ENCODE data around the gene SMG1.
"Not testable (repeated sequence)": the region's sequence is repeated elsewhere in the genome, so short reads cannot be mapped to it uniquely, and the experiment has no call there.

The SMG1 gene

DNA sequence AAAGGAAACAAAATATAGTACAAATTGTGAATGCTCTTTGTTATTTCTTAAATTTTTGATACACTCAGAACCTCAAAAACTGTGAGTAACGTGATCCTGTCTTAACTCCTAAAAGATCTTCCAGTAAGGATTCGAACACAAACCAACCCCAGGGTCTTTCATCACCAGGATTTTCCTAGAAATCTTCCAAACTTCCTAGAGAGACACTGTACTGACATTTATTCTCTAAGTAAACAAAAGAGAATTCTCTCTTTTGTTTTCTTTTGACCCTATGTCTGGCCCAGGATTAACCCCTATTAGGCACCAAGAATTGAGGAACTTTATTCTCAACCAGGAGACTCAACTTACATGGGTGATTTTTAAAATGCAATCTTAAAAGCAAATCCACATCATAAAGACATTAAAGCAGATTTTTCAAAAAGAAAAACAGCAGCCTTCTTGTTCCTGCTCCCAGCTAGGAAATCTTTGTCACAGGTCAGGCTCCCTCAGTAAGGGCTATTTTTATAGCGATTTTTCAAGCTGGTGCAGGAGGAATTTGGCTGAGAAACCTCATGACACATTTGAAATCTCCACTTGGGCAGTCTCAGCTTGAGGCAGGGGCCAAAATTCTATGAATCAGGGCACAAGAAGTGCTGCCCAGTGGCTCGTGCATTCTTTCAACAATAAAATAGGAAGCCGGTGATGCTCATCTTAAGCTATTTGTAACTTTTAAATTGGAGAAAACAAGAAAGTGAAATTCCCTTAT lies 6.2 kb upstream of the SMG1 start:
- Histone ChIP-seq H3K4me3 (ENCODE audit: low read depth, low read length) (no peak overlapping the region), H3K36me3 (ENCODE audit: control insufficient read depth in 2 of 2, insufficient read depth in 1 of 2, low read length in 2 of 2) (no peaks in the 10 kb centered on the region), H3K27ac (ENCODE audit: extremely low read depth, low read depth, low read length) (no peak overlapping the region), H3K4me1 (ENCODE audit: control insufficient read depth, insufficient read depth, low read length) (no peaks in the 10 kb centered on the region), H3K9me3 (ENCODE audit: control insufficient read depth, insufficient read depth, low read depth, low read length) (no peaks in the 10 kb centered on the region)
- POLR2A ChIA-PET = interaction anchor here (0.5 to 1.2 kb wide), 2 partner anchors 15 to 131 kb away, joined by 3 read pairs; partner anchors contain the start of gene ARL6IP1
- CTCF ChIA-PET = interaction anchor here (0.6 to 1.9 kb wide), 4 partner anchors 13 to 132 kb away, joined by 3 to 10 read pairs (median 4); no protein-coding TSS in a partner anchor
- no peak for TF ChIP-seq ZNF548 (tag by site-specific recombination; IDR thresholded peaks at IDR 0.05)
- TF ChIP-seq ZNF335 (tag by site-specific recombination; conservative IDR thresholded peaks at IDR 0.05) = no peak
- TF ChIP-seq, protein P1, sequence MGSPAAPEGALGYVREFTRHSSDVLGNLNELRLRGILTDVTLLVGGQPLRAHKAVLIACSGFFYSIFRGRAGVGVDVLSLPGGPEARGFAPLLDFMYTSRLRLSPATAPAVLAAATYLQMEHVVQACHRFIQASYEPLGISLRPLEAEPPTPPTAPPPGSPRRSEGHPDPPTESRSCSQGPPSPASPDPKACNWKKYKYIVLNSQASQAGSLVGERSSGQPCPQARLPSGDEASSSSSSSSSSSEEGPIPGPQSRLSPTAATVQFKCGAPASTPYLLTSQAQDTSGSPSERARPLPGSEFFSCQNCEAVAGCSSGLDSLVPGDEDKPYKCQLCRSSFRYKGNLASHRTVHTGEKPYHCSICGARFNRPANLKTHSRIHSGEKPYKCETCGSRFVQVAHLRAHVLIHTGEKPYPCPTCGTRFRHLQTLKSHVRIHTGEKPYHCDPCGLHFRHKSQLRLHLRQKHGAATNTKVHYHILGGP (tag by site-specific recombination; IDR thresholded peaks at IDR 0.05) = peak; percentile 97
- no peak for TF ChIP-seq ZFHX2 (tag by site-specific recombination; conservative IDR thresholded peaks at IDR 0.05)

DNA sequence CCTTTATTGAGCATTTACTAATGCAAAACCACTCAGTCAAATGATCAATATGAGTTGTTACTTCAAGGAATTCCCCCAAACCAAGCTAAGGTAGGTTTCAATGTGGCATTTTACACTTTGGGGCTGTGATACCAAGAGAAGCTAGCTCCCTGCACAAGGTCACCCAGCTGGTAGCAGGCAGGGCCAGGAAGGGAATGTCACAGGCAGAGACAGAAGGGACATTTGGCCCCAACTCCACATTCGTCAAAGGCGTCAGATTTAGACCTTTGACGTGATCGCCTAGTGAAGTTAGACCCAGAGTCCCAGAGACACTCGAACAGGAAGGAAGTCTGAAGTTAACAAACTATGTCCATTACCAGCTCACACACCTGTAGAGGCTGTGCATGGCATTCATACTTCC lies 5.5 kb upstream of the SMG1 start:
- TF ChIP-seq ZNF202 (tag by site-specific recombination; IDR thresholded peaks at IDR 0.05; ENCODE audit: borderline replicate concordance) = no peak
- ChIA-PET CTCF (interaction anchor here (0.6 to 1.9 kb wide), 4 partner anchors 14 to 144 kb away, joined by 3 to 10 read pairs (median 4); partner anchors contain the start of gene ARL6IP1), POLR2A (interaction anchor here (1.9 kb wide), 1 partner anchor 130 kb away, joined by 7 read pairs; the partner anchor contains the start of gene ARL6IP1)
- no peaks in the 10 kb centered on the region for H3K4me1 ChIP-seq (ENCODE audit: control insufficient read depth, insufficient read depth, low read length)
- H3K27ac ChIP-seq (ENCODE audit: extremely low read depth, low read depth, low read length) = no peak overlapping the region
- H3K9me3 ChIP-seq (ENCODE audit: control insufficient read depth, insufficient read depth, low read depth, low read length) = no peaks in the 10 kb centered on the region
- H3K4me3 ChIP-seq (ENCODE audit: low read depth, low read length) = no peak overlapping the region
- H3K36me3 ChIP-seq (ENCODE audit: control insufficient read depth in 2 of 2, insufficient read depth in 1 of 2, low read length in 2 of 2) = no peaks in the 10 kb centered on the region

DNA sequence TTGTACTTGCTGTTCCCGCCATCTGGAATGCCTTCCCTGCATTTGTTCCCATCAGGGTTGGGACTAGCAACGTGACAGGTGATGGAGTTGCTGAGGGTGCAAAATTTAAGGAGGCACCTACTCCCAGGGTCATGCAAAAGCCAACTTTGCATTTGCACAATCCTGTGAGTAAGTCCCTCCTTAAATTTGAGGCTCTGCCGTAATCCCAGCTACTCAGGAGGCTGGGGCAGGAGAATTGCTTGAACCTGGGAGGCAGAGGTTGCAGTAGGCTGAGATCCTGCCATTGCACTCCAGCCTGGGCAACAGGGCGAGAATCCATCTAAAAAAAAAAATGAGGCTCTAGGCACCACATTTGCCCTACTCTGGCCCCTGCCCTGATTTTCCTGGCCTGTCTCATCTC lies 3.9 kb upstream of the SMG1 start:
- H3K36me3 ChIP-seq (ENCODE audit: control insufficient read depth in 2 of 2, insufficient read depth in 1 of 2, low read length in 2 of 2); H3K4me3 ChIP-seq (ENCODE audit: low read depth, low read length); CTCF ChIA-PET; H3K9me3 ChIP-seq (ENCODE audit: control insufficient read depth, insufficient read depth, low read depth, low read length); H3K27ac ChIP-seq (ENCODE audit: extremely low read depth, low read depth, low read length); H3K4me1 ChIP-seq (ENCODE audit: control insufficient read depth, insufficient read depth, low read length): not testable (repeated sequence)
- POLR2A ChIA-PET = interaction anchor here (1.9 kb wide), 1 partner anchor 129 kb away, joined by 7 read pairs; the partner anchor contains the start of gene ARL6IP1

DNA sequence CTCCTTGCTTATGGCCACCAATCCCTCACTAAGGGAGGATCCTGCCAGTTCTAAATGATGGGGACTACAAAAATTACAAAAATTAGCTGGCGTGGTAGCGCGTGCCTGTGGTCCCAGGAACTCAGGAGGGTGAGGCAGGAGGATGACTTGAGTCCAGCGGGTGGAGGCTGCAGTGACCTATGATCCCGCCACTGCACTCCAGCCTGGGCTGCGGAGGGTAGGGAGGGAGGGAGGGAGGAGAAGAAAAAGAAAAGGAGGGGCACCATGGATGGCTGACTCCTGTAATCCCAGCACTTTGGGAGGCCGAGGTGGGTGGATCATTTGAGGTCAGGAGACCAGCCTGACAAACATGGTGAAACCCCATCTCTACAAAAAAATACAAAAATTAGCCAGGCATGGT lies 1.9 kb upstream of the SMG1 start:
- H3K9me3 ChIP-seq (ENCODE audit: control insufficient read depth, insufficient read depth, low read depth, low read length); H3K27ac ChIP-seq (ENCODE audit: extremely low read depth, low read depth, low read length); CTCF ChIA-PET; H3K4me1 ChIP-seq (ENCODE audit: control insufficient read depth, insufficient read depth, low read length); H3K36me3 ChIP-seq (ENCODE audit: control insufficient read depth in 2 of 2, insufficient read depth in 1 of 2, low read length in 2 of 2); H3K4me3 ChIP-seq (ENCODE audit: low read depth, low read length): not testable (repeated sequence)
- POLR2A ChIA-PET = interaction anchor here (0.6 kb wide), 1 partner anchor 610 kb away, joined by 3 read pairs; no protein-coding TSS in a partner anchor

DNA sequence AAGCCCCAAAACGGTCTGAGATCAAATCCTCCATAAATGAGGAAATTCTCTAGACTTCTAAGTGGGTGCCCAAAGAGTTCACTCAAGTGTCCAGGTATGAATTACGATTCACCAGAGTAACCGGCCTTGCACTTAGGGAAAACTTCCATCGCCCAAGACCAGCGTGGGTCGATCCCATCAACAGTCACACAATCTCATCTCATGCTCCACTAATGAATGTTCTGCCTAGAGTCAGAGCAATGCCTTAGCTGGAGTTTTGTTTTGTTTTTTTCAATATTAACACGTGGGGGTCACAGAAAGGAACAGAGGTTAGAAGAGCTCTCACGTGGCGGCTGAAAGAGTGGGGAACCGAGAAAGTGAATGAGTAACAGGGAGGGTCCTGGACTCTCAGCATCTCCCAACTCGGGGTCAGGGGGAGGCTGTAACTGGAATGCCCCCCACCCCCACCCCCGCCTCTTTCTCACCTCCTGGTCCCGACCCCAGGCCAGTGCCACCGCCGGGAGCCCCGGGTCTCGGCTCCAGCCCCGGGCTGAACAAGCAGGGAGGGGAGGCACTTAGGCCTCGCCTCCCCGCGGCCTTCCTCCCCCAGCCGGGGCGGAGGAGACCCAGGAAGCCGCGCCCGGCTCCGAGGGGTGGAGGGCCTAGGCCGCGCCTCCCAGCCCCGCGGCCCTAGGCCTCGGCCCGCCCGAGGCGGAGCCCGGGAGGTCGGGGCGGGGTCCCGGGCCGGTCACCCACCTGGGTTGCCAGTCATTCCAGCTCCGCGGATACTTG lies 808 bp downstream of the SMG1 start:
- peak overlapping the region; percentile 73 for H3K4me3 ChIP-seq (ENCODE audit: low read depth, low read length)
- H3K9me3 ChIP-seq (ENCODE audit: control insufficient read depth, insufficient read depth, low read depth, low read length); H3K4me1 ChIP-seq (ENCODE audit: control insufficient read depth, insufficient read depth, low read length); H3K36me3 ChIP-seq (ENCODE audit: control insufficient read depth in 2 of 2, insufficient read depth in 1 of 2, low read length in 2 of 2): not testable (repeated sequence)
- ChIA-PET POLR2A (interaction anchor here (1.3 to 1.9 kb wide), 3 partner anchors 124 to 142 kb away, joined by 5 to 6 read pairs (median 6); partner anchors contain the start of genes ARL6IP1, COQ7 and RPS15A), CTCF (interaction anchor here (0.6 to 0.7 kb wide), 2 partner anchors 18 to 56 kb away, joined by 3 to 6 read pairs; no protein-coding TSS in a partner anchor)
- peak overlapping the region; percentile 80 for H3K27ac ChIP-seq (ENCODE audit: extremely low read depth, low read depth, low read length)
- TF ChIP-seq ZNF561 (tag by site-specific recombination; IDR thresholded peaks at IDR 0.05; ENCODE audit: borderline replicate concordance) = 0 out of 2 replicates have a peak, but pooled peaks have one; percentile 30
- TF ChIP-seq, protein P2, sequence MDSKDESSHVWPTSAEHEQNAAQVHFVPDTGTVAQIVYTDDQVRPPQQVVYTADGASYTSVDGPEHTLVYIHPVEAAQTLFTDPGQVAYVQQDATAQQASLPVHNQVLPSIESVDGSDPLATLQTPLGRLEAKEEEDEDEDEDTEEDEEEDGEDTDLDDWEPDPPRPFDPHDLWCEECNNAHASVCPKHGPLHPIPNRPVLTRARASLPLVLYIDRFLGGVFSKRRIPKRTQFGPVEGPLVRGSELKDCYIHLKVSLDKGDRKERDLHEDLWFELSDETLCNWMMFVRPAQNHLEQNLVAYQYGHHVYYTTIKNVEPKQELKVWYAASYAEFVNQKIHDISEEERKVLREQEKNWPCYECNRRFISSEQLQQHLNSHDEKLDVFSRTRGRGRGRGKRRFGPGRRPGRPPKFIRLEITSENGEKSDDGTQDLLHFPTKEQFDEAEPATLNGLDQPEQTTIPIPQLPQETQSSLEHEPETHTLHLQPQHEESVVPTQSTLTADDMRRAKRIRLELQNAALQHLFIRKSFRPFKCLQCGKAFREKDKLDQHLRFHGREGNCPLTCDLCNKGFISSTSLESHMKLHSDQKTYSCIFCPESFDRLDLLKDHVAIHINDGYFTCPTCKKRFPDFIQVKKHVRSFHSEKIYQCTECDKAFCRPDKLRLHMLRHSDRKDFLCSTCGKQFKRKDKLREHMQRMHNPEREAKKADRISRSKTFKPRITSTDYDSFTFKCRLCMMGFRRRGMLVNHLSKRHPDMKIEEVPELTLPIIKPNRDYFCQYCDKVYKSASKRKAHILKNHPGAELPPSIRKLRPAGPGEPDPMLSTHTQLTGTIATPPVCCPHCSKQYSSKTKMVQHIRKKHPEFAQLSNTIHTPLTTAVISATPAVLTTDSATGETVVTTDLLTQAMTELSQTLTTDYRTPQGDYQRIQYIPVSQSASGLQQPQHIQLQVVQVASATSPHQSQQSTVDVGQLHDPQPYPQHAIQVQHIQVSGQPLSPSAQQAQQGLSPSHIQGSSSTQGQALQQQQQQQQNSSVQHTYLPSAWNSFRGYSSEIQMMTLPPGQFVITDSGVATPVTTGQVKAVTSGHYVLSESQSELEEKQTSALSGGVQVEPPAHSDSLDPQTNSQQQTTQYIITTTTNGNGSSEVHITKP (tag by site-specific recombination; IDR thresholded peaks at IDR 0.05) = peak; percentile 41; the same call in 1 of the 2 replicates
- peak; percentile 71 for TF ChIP-seq ZNF341 (tag by site-specific recombination; IDR thresholded peaks at IDR 0.05; ENCODE audit: low read depth)
- TF ChIP-seq SP2 (tag by site-specific recombination; IDR thresholded peaks at IDR 0.05) = peak; percentile 19
- TF ChIP-seq, protein P3, sequence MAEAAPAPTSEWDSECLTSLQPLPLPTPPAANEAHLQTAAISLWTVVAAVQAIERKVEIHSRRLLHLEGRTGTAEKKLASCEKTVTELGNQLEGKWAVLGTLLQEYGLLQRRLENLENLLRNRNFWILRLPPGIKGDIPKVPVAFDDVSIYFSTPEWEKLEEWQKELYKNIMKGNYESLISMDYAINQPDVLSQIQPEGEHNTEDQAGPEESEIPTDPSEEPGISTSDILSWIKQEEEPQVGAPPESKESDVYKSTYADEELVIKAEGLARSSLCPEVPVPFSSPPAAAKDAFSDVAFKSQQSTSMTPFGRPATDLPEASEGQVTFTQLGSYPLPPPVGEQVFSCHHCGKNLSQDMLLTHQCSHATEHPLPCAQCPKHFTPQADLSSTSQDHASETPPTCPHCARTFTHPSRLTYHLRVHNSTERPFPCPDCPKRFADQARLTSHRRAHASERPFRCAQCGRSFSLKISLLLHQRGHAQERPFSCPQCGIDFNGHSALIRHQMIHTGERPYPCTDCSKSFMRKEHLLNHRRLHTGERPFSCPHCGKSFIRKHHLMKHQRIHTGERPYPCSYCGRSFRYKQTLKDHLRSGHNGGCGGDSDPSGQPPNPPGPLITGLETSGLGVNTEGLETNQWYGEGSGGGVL (tag by site-specific recombination; IDR thresholded peaks at IDR 0.05) = peak; percentile 48; the same call in 1 of the 2 replicates
- TF ChIP-seq PRDM1 (tag by site-specific recombination; IDR thresholded peaks at IDR 0.05) = peak; percentile 58; the same call in 1 of the 2 replicates
- TF ChIP-seq SP3 (tag by site-specific recombination; IDR thresholded peaks at IDR 0.05) = 0 out of 2 replicates have a peak, but pooled peaks have one; percentile 41

Measured in HEK293 (cell line).